Measurements from ENCODE around the gene LMF1.
"Not testable (repeated sequence)": the region's sequence is repeated elsewhere in the genome, so short reads cannot be mapped to it uniquely, and the experiment has no call there.

LMF1 gene

DNA sequence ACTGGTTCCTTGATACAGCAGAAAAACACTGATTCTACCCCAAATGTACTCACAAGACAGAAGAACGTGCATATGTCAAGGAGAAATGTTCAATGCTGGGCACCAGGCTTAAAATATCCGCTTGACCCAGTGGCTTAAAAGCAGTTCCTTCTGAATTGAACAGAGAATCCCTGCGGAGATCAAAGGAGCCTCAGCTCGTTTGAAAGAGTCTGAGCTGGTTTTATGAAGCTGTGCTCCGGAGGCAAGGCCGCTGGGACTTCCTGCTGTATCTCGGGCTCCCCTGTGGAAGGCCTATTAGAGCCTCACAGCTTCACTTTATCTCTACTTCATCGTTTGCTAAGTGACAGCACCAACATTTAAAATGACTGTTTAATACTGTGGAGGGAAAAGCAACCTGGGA is 2.2 kb downstream of the LMF1 start:
- no peak for DNase-seq

DNA sequence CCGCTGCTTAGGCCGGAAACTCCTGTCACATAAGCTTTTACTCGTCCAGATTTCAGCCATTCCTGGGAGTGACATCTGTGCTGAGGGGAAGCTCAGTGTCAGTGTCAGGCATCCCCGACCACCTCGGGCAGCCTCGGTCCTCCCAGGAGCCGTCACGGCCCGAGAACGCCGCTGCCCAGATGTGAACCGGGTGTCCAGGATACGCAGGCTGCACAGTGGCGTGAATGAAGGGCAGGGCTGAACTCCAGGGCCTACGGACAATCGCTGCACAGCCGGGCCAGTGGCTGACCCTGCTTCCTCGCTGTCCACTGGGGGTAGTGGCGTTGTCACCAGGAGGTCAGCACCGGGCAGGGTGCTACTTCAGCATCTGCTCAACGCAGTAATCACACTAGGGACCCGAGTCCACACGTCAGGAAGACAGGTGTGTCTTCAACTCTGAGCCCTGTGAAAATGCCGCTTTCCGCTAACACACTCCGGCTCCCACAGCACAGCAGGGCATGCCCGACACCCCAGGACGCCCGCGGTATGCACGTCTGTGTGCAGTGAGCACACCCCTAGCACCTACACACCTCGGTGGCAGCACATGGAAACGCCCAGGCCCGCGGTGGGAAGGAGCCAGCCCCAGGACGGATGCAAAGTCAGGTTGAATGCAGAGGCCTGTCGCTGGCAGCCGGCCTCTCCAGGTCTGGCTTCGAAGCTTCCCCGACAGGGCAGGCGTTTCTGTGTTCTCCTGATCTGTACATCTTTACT is 3.1 kb downstream of the LMF1 start:
- DNase-seq, result no peak

DNA sequence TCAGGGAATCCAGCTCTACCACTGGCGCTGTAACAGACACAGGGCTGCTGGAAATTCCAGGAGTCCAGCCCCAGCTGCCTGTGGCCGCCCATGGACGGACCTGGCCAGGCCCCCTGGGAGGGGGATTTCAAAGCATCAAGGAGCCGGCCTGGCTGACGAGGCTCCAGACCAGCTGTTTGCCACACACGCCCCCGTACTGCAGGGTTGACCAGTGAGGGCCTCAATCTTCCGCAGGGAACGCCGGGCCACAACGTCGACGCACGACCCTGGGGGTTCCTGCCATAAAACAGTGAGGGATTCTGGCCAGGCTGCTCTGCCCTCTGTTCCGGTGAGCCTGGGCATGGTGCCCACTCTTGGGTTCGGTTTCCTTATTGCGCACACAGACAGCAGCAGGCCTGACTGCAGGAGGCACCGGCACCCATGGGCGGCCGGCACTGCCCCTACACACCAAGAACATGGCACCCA is 3.7 kb downstream of the LMF1 start:
- no peak for DNase-seq

DNA sequence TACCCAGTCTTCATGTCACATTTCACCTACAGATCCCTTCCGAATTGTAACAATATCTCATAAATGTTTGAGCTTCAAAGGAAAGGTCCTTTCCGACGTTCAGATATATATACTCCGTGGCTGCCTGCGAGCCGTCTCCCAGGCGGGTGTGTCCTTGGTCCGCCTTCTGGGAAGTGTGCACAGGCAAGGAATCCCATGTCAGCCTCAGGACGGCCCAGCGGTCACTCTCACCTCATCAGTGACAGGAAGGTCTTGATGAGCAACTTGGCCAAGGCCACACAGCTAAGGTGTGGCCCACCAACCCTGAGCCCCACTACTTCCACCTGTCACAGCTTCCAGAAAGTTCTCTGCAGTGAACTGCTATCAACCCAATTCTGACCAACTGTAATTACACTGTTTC is 4.3 kb downstream of the LMF1 start:
- no peak for DNase-seq

DNA sequence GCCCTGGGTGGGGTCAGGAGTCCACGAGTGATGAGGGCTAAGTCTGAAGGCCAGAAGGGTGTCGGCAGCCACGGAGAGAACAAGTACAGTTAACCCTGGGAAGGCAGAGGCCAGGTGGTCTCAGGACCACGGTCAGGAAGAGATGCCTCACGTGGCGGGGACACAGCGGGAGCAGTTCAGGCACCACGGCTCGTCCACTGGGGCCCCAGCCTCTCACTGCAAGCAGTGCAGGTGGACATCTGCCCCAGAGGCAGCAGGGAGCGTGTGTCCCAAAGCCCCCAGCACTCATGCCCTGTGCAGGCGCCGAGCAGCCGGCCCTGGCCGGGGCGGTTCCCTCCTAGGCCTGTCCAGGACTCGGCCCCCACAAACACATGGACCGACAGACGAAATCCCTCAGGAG is 4.7 kb downstream of the LMF1 start:
- no peak for DNase-seq

DNA sequence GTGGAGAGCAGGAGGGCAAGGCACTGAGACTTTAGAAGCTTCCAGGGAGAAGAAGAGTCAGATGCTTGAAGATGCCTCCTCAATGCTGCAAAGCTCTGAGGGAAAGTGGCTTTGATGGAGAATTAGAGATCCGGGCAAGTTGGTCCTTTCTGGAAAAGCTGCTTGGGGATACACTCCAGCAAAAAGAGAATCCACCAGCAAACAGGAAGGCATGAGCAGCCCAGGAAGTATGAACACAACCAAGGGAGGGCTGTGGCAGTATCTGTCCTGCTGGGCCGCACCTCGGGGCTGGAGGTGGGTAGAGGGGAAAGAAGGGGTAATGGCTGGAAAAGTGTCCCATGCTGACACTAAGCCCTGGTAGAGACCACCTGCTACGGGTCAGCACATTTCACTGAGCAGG is 5.3 kb downstream of the LMF1 start:
- no peak for DNase-seq

DNA sequence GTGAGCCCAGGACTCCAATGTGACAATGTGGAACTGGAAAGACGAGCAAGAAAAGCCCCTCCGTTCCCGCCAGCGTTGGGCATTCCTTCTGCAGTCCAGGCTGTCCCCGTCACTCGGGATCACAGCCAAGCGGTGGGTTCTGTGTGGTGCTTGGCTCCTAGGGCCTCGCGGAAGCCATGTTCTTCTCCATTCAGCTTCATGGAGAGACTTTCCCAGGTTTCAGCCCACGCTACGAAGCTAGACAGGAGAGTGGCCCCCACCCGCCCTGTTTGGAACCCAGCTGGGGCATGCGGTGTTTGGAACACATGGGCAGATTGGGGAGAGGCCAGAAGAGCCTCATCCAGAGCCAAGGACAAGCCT is 5.8 kb downstream of the LMF1 start:
- no peak for DNase-seq

DNA sequence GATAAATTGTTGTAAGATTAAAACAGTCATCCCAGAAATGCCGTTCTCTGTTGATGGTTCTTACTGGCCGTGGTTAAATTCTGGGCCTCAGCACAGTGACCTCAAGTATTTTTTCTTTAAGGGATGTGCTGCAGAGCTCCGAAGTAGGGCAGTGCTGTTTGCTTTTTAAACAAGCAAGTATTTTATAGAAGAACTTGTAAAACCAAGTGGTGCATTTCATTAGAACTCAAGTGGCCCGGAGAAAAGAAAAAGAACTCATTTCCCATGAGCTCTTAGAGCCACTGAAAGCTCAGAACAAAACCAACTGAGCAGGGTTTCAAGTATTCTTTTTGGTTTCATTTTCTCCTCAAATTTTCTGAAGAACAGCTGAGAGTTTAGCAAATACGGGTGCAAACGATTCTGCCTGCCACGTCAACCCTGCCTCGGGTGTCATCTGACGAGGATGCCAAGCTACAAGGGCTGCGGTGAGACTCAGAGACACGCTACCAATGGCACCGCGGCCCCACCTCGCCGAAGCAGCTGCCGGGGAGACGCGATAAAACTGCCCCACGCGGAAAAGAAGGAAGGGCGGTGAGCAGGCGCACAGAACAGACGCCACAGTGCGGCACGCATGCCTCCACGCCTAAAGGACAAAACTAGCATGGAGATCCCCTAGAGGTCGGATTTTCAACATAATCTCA is 6.3 kb downstream of the LMF1 start:
- DNase-seq, result no peak

DNA sequence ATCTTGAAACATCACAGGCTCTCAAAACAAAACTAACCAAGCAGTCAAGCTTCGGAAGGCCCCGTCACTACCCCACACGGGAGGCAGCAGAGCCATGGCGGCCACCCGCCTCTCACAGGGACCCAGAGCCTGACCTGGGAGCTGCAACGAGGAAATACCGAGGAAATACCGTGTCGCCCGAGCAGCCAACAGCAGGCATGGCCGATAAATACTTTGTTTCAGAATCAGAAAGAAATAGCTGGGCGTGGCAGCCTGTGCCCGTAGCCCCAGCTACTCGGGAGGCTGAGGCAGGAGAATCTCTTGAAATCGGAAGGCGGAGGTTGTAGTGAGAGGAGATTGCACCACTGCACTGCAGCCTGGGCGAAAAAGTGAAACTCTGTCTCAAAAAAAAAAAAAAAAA is 6.9 kb downstream of the LMF1 start:
- DNase-seq, result no peak

DNA sequence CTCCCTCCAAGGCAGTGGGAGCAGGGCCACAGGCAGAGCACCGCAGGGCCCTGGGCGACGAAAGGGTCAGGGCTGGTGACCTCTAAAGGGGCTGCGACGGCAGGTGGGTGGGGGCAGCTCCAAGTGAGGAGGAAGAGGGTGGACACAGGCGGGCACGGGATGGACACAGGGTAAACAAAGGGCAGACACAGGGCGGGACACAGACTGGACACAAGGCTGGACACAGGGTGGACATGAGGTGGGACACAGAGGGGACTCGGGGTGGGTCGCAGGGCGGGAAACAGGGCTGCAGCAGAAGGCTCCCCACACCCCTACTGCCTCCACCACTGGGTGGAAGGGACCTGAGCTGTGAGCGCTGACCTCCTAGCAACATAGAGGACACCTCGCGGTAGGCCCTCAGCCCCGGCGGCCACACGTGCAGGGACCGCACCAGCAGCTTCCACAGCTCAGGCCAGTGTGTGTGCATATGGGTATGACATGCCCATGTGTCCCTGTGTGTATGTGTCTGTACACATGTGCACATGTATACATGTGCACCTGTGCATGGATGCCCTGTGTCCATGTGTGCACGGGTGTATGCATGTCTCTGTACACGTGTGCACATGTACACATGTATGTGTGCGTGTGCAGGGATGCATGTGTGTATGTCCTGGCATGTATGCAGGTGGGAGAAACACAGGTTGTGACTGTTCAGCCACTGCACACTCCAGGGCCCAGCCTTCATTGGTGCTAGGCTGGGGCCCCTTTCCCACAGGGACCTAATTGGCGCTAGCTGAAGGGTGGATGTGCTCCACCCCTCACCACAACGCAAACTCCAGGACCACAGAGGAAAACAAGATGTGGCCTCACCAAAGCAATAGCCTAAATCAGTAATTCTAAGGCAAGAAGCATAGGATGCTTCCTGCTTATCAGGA is 7.6 kb downstream of the LMF1 start:
- no peak for DNase-seq

DNA sequence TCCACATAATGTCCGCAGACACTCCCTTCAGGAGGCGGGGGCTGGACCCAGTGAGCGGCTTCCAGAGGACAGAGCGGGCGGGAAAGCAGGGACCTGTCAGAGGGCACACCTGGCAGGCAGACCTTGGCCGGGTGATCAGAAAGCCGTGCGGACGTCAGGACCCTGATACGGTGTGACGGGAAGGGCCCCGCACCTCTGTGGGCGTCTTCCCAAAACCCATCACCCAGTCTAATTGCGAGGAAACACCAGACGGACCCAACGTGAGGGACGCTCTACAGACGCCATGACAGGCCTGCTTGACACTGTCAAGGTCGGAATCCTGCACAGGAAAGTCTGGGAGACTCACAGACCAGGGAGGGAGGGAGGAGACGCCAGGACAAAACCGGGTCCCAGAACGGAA is 8.4 kb downstream of the LMF1 start:
- no peak for DNase-seq

DNA sequence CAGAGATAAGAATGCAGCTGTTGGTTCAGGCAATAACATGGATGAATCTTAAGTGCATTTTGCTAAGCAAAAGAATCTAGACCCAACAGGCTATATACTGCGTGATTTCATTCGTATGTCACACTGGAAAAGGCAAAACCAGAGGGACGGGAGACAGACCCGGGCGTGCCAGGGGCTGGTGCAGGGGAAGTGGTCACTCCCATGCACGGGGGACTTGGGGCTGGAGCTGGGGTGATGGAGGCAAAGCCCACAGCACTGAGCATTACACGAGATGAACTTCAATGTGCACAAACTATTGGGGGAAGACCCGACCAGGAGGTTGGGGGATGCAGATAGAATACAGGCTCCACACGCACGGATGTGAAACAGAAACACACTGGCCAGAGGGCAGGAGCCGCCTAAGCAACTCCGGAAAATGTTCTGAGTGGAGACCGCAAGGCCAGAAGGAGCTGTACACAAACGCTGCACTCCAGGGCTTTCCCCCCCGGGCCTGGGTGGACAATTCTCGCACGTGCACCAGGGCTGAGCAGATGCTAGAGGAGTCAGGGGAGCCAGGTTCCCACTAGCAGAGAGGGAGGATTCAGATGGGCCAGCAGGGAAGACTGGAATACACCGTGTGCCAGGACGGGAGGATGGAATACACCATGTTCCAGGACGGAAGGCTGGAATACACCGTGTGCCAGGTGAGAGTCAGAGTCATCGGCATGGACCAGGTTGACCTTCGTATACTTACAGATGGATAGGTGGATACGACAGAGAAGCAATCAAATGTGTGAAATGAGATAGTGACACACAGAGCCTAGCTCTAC is 11.3 kb downstream of the LMF1 start:
- DNase-seq, result no peak

DNA sequence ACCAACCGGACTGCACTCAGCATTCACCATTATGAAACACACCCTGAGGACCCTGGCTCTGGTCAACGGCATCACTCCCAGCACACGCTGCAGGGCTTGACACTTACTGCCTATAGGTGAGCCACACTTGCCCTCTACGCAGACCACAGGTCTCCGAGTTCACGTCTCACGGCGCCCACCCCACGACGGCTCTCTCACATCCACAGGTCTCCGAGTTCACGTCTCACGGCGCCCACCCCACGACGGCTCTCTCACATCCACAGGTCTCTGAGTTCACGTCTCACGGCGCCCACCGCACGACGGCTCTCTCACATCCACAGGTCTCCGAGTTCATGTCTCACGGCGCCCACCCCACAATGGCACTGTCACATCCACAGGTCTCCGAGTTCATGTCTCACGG is 15.0 kb downstream of the LMF1 start:
- DNase-seq, result not testable (repeated sequence)

DNA sequence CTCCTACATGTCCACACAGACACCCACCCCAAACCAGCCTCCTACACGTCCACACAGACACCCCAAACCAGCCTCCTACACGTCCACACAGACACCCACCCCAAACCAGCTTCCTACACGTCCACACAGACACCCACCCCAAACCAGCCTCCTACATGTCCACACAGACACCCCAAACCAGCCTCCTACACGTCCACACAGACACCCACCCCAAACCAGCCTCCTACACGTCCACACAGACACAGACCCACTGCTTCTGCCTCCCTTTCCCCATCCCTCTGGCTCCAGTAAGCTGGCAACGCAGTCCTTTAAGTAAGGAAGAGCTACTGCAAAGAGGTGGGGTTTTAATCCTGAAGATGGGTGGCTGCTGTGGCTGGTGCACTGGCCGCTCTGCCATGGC is 17.0 kb downstream of the LMF1 start:
- DNase-seq, result not testable (repeated sequence)

DNA sequence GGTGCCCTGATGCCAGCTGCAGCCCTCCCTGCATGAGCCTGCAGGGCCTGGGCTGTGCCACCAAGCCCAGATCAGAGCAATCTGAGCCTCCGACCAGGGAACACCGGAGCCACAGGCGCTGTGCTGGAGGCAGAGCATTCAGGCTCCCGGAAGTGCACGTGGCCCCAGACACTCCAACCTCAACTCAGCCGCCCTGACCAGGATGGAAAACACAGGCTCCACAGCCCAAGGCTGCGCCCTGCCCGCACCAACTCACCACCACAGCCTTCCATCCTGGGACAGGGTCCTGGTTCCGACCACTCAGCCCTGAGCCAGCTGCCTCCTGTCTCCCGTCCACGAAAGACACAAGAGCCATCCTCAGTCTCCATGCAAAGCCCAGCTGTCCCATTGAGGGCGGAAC is 18.5 kb downstream of the LMF1 start:
- DNase-seq, result no peak

DNA sequence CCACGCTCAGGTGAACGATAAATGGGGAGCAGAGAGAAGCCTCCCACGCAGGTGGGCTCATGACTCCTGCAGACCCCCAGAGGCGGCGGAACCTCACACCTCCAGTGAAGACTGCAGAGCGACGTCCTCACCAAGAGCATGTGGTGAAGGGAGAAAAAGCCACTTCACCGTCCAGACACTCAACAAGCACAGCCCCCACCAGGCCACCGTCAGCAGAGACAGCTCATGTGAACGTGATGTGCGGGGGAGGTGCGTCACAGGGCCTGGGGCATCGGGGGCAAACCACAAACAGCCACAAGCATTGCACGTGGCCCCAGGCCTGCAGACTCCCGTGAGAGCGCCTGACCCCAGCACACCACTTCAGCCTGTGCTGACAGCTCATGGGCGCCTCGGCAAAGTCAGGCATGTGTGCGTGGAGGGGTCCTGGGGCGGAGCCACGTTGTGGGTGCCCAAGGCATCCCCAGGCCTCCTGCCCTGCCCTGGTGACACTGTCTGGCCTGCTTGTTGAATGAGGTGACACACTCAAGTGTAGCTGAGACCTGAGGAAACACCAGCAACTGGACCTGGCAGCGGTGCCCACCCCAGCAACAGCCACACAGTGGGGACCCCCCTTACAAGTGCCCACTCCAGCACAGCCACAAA is 19.0 kb downstream of the LMF1 start:
- DNase-seq, result no peak

DNA sequence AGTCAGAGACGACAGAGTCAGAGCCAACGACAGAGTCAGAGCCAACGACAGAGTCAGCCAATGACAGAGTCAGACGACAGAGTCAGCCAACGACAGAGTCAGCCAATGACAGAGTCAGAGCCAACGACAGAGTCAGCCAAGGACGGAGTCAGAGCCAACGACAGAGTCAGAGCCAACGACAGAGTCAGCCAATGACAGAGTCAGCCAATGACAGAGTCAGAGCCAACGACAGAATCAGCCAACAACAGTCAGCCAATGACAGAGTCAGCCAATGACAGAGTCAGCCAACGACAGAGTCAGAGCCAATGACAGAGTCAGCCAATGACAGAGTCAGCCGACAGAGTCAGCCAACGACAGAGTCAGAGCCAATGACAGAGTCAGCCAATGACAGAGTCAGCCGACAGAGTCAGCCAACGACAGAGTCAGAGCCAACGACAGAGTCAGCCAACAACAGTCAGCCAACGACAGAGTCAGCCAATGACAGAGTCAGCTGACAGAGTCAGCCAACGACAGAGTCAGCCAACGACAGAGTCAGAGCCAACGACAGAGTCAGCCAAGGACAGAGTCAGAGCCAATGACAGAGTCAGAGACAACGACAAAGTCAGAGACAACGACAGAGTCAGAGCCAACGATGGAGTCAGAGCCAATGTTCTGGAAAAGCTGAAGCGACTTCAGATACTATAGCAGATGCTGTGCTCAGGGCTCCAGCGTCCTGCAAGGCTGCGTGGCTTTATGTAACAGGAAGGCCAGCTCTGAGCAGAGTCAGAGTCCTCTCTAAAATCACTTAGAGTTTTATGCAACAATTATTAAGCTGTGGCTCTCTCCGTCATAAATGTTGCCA is 19.8 kb downstream of the LMF1 start:
- not testable (repeated sequence) for DNase-seq

DNA sequence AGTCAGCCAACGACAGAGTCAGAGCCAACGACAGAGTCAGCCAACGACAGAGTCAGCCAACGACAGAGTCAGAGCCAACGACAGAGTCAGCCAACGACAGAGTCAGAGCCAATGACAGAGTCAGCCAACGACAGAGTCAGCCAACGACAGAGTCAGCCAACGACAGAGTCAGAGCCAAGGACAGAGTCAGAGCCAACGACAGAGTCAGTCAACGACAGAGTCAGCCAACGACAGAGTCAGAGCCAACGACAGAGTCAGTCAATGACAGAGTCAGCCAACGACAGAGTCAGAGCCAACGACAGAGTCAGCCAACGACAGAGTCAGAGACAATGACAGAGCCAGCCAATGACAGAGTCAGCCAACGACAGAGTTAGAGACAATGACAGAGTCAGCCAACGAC is 22.0 kb downstream of the LMF1 start:
- DNase-seq, result not testable (repeated sequence)

DNA sequence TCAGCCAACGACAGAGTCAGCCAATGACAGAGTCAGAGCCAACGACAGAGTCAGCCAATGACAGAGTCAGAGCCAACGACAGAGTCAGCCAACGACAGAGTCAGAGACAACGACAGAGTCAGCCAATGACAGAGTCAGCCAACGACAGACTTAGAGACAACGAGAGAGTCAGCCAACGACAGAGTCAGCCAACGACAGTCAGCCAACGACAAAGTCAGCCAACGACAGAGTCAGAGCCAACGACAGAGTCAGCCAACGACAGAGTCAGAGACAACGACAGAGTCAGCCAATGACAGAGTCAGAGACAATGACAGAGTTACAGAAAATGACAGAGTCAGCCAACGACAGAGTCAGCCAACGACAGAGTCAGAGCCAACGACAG is 22.9 kb downstream of the LMF1 start:
- DNase-seq, result not testable (repeated sequence)

DNA sequence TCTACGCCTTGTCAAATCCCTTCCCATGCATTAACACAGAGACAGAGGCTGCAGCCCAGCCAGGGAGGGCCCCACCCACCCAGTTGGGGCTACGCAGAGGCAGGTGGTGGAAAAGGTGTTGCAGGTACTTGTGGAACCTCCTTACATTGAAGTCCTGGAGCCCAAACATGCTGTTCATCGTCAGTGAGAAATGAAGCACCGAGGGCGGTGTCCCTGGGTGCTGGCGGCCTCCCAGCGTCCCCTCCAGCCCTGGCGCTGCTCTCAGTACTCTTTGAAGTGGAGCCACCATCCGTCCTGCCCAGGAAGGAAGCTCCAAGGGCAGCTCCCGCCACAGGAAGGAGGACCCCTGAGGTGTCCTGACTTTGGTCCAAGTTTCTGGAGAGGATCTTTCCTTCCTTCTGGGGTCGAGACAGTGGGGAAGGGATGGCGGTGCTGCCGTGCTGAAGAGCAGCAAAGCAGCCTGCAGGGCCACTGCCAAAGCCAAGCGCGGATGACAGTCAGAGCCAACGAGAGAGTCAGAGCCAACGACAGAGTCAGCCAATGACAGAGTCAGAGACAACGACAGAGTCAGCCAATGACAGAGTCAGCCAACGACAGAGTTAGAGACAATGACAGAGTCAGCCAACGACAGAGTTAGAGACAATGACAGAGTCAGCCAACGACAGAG is 23.4 kb downstream of the LMF1 start:
- no peak for DNase-seq

DNA sequence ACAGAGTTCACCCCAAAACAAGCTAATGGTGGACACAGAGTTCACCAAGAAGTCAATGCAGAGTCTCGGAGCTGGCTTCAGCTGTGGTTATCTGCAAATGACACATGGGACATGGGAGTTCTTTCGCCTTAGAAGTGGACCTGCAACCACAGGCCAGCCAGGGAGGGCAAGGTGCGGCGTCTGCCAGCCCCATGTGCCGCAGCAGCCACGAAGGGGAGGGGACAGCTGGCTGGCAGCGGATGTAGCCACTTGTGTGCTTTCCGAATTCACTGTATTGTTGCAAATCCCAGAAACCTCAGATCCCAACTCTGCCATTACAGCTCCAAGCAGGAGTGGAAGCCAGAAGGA is 24.8 kb downstream of the LMF1 start:
- DNase-seq, result no peak
